ENCODE results near the gene ACSF3. TPM values are rescaled to one million over a fixed set of nuclear protein-coding genes. Genes with fewer than 3 reads are reported as not detected.

ACSF3 gene
- total and polyA plus RNA-seq, 2 of the 4 experiments (the other 2 are of a cell fraction): 9.5 to 14.2 TPM

DNA sequence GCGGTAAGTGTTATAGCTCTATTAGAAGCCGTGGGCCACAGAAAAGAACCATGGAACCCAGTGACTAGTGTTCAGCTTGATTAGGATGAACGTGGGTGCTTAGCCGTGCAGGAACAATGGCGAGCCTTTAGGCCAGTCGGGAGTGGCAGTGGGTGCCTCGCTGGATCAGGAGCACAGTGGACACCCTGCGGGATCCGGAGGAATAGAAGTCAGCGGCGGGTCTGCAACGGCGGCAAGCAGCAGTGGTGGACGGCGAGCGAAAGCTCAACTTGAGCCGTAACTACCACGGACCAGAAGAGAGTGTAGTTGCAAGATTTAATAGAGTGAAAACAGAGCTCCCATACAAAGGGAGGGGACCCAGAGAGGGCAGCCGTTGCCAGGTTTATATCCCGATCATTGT is 40.6 kb downstream of the ACSF3 start (continued):
- TF ChIP-seq, protein P1, sequence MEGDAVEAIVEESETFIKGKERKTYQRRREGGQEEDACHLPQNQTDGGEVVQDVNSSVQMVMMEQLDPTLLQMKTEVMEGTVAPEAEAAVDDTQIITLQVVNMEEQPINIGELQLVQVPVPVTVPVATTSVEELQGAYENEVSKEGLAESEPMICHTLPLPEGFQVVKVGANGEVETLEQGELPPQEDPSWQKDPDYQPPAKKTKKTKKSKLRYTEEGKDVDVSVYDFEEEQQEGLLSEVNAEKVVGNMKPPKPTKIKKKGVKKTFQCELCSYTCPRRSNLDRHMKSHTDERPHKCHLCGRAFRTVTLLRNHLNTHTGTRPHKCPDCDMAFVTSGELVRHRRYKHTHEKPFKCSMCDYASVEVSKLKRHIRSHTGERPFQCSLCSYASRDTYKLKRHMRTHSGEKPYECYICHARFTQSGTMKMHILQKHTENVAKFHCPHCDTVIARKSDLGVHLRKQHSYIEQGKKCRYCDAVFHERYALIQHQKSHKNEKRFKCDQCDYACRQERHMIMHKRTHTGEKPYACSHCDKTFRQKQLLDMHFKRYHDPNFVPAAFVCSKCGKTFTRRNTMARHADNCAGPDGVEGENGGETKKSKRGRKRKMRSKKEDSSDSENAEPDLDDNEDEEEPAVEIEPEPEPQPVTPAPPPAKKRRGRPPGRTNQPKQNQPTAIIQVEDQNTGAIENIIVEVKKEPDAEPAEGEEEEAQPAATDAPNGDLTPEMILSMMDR (conservative IDR thresholded peaks at IDR 0.05; ENCODE audit: low read depth, low read length): no peak
- TF ChIP-seq RFX5 (IDR thresholded peaks at IDR 0.05; ENCODE audit: low read depth, low read length) (no peak), FOS (IDR thresholded peaks at IDR 0.05; ENCODE audit: low read depth, low read length) (no peak)

DNA sequence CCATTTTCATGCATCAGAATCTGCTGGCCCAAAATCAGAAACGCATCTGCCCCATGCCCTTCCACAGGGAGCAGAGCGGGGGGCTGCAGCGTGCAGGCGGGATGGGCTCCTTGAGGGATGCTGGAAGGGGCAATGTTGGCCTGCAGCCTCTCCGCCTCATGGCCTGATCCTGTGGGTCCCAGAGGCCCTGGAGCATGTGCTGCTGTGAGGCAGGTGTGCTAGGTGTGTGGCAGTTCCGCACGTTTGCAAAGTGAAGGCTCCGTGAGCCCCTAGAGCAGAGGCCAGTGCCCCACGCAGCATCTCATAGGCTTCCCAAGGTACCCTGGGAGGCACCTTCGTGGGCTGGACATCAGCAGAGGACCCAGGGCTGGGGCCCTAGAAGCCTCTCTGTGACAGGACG is 41.5 kb downstream of the ACSF3 start:
- peaks cover 40% of the 10 kb centered on the region; the same call in 1 of the 2 replicates for H3K36me3 ChIP-seq (ENCODE audit: control insufficient read depth, insufficient read depth, low read length)
- no peak overlapping the region for H3K14ac ChIP-seq (replicated peaks; ENCODE audit: low read depth, low read length)
- no peak overlapping the region for H2BK5ac ChIP-seq (ENCODE audit: low read depth, low read length, poor library complexity, severe bottlenecking)
- H3K56ac ChIP-seq (ENCODE audit: extremely low read depth, insufficient read depth, low read length): no peak overlapping the region
- POLR2A ChIA-PET (ENCODE audit: unreplicated experiment): no interaction called here
- DNase-seq (no peak), ATAC-seq (ENCODE audit: low read depth) (no peak)
- in situ Hi-C loops (cut with MboI; ENCODE audit: low sequenced_read_pairs): no loop called here
- H3K4ac ChIP-seq (ENCODE audit: low read depth, low read length): no peak overlapping the region
- no peak overlapping the region for H3K4me2 ChIP-seq (ENCODE audit: low read depth, low read length)
- TF ChIP-seq NFE2L2 (IDR thresholded peaks at IDR 0.05; ENCODE audit: low read depth, low read length): no peak
- no peak for TF ChIP-seq MXI1 (IDR thresholded peaks at IDR 0.05; ENCODE audit: borderline replicate concordance, low read depth, low read length)
- TF ChIP-seq MAZ (IDR thresholded peaks at IDR 0.05; ENCODE audit: borderline replicate concordance, low read depth, low read length): no peak
- TF ChIP-seq, protein P1 (conservative IDR thresholded peaks at IDR 0.05; ENCODE audit: low read depth, low read length): no peak
- no peak for TF ChIP-seq RAD21 (IDR thresholded peaks at IDR 0.05; ENCODE audit: low read length)
- TF ChIP-seq POLR2A (IDR thresholded peaks at IDR 0.05; ENCODE audit: low read depth, low read length): no peak
- no peak for TF ChIP-seq BHLHE40 (IDR thresholded peaks at IDR 0.05; ENCODE audit: low read depth, low read length)
- H4K8ac ChIP-seq (ENCODE audit: low read depth in 2 of 2, low read length in 2 of 2): no peak overlapping the region
- no peak overlapping the region for H3K23ac ChIP-seq (ENCODE audit: low read depth, low read length)
- no peak overlapping the region for H3K27ac ChIP-seq (ENCODE audit: insufficient read depth, low read length)
- no peak overlapping the region for H3K18ac ChIP-seq (ENCODE audit: low read depth, low read length)
- no peak overlapping the region for H3K9ac ChIP-seq (ENCODE audit: low read depth, low read length)
- dilution Hi-C loops (cut with HindIII; ENCODE audit: low sequenced_read_pairs, unreplicated experiment): no loop called here
- H2AFZ ChIP-seq (replicated peaks; ENCODE audit: low read length, poor library complexity): no peak overlapping the region
- no CpG with 5 or more reads among the region's 11 CpGs for WGBS, 2 experiments (ENCODE audit: extremely low coverage in 2 of 2, insufficient read length in 1 of 2)
- no peaks in the 10 kb centered on the region for H3K4me1 ChIP-seq (ENCODE audit: control insufficient read depth, insufficient read depth, low read length)
- H4K5ac ChIP-seq (ENCODE audit: low read depth, low read length): no peak overlapping the region
- H2BK15ac ChIP-seq (ENCODE audit: low read depth, low read length): no peak overlapping the region
- H4K91ac ChIP-seq (ENCODE audit: insufficient read depth, low read depth, low read length): no peak overlapping the region
- H2AK9ac ChIP-seq (replicated peaks; ENCODE audit: low read depth, low read length, poor library complexity): no peak overlapping the region
- no peak overlapping the region for H3K4me3 ChIP-seq (ENCODE audit: insufficient read depth, low read depth, low read length)
- no peaks in the 10 kb centered on the region for H3K27me3 ChIP-seq (ENCODE audit: control insufficient read depth, insufficient read depth, low read length)
- H2AK5ac ChIP-seq (ENCODE audit: low read depth, low read length): no peak overlapping the region
- no TSS peak for BruUV-seq (replicated peaks)
- H3K9me1 ChIP-seq (ENCODE audit: insufficient read depth, low read length): no peaks in the 10 kb centered on the region
- intact Hi-C loops (cut with micrococcal nuclease): no loop called here
- peaks cover 0 to 6% of the 10 kb centered on the region in 2 experiments; a peak in 2 of 4 replicates for H3K79me1 ChIP-seq (ENCODE audit: low read depth in 1 of 2, low read length in 2 of 2)
- H3K9me3 ChIP-seq (ENCODE audit: control insufficient read depth, insufficient read depth, low read length): no peaks in the 10 kb centered on the region
- H4K20me1 ChIP-seq (ENCODE audit: insufficient read depth, low read length): no peaks in the 10 kb centered on the region; the same call in 1 of the 2 replicates
- CTCF ChIA-PET: no interaction called here
- H2BK120ac ChIP-seq (ENCODE audit: low read depth, low read length): no peak overlapping the region
- H2BK20ac ChIP-seq (ENCODE audit: low read depth, low read length): no peak overlapping the region
